HG03469 (cell line): ENCODE data around the gene PODNL1.

ENCODE experiments used
- ATAC-seq: cut with Tn5 transposase; IDR thresholded peaks from one replicate; pipeline ENCODE4 v1.9.1; 2021; ENCODE audit warnings: mild to moderate bottlenecking, moderate library complexity, moderate number of reproducible peaks; ENCODE audit not compliant: unreplicated experiment

The PODNL1 gene

GRCh38 chr19:13938301-13939064 is at the start of gene PODNL1:
PODNL1 (minus strand) TSS chr19:13938417; CDS start chr19:13938181, 236 bp downstream.
- no peak for ATAC-seq

GRCh38 chr19:13987101-13987890 is 49.1 kb upstream of the PODNL1 start:
- ATAC-seq, result no peak

- peak; percentile 48 for ATAC-seq
Measured at GRCh38 chr19:13986348-13986904, 48.2 kb upstream of the PODNL1 start.

GRCh38 chr19:13985771-13986347 is 47.6 kb upstream of the PODNL1 start:
- no peak for ATAC-seq

GRCh38 chr19:13984875-13985741 is 46.9 kb upstream of the PODNL1 start:
- ATAC-seq, result no peak

GRCh38 chr19:13984186-13984585 is 46.0 kb upstream of the PODNL1 start:
- ATAC-seq, result no peak

- no peak for ATAC-seq
Measured at GRCh38 chr19:13983213-13983889, 45.1 kb upstream of the PODNL1 start.

- no peak for ATAC-seq
Measured at GRCh38 chr19:13982773-13983172, 44.6 kb upstream of the PODNL1 start.

GRCh38 chr19:13981988-13982501 is 43.8 kb upstream of the PODNL1 start:
- ATAC-seq, result no peak

- ATAC-seq, result no peak
Measured at GRCh38 chr19:13981467-13981866, 43.2 kb upstream of the PODNL1 start.

GRCh38 chr19:13981021-13981420 is 42.8 kb upstream of the PODNL1 start:
- ATAC-seq, result no peak

- no peak for ATAC-seq
Measured at GRCh38 chr19:13980340-13980739, 42.1 kb upstream of the PODNL1 start.

GRCh38 chr19:13979686-13980085 is 41.5 kb upstream of the PODNL1 start:
- ATAC-seq, result no peak

GRCh38 chr19:13979244-13979615 is 41.0 kb upstream of the PODNL1 start:
- no peak for ATAC-seq

GRCh38 chr19:13978351-13979243 is 40.4 kb upstream of the PODNL1 start:
- ATAC-seq, result no peak

- ATAC-seq, result no peak
Measured at GRCh38 chr19:13977803-13978202, 39.6 kb upstream of the PODNL1 start.

GRCh38 chr19:13976446-13976845 is 38.2 kb upstream of the PODNL1 start:
- no peak for ATAC-seq

GRCh38 chr19:13975870-13976269 is 37.7 kb upstream of the PODNL1 start:
- ATAC-seq, result no peak

GRCh38 chr19:13974073-13974472 is 35.9 kb upstream of the PODNL1 start:
- ATAC-seq, result no peak
